Mesenteric fat pad (tissue), 1 donor: ENCODE results near the gene UHRF2. TPM values are rescaled to one million over a fixed set of nuclear protein-coding genes. Genes with fewer than 3 reads are reported as not detected.
"Not testable (repeated sequence)": the region's sequence is repeated elsewhere in the genome, so short reads cannot be mapped to it uniquely, and the experiment has no call there.

Source experiments
- DNase-seq: peaks from one replicate; pipeline ENCODE4 v3.0.0-alpha.2; 2020; ENCODE audit warnings: low spot score
- total RNA-seq: library from RNA; stranded (reverse); fragmentation: NEBNext Ultra II Directional; extraction: Animal tissue kit (Norgen Biotek cat#: 25700); gene quantifications from one replicate; pipeline ENCODE4 v1.2.1, GENCODE V29; 2021
- donor health status: DM: yes; HTN: yes; CAD: no.

The UHRF2 gene
- total RNA-seq, 1 donor from 2014 or later = 33.6 TPM

DNA sequence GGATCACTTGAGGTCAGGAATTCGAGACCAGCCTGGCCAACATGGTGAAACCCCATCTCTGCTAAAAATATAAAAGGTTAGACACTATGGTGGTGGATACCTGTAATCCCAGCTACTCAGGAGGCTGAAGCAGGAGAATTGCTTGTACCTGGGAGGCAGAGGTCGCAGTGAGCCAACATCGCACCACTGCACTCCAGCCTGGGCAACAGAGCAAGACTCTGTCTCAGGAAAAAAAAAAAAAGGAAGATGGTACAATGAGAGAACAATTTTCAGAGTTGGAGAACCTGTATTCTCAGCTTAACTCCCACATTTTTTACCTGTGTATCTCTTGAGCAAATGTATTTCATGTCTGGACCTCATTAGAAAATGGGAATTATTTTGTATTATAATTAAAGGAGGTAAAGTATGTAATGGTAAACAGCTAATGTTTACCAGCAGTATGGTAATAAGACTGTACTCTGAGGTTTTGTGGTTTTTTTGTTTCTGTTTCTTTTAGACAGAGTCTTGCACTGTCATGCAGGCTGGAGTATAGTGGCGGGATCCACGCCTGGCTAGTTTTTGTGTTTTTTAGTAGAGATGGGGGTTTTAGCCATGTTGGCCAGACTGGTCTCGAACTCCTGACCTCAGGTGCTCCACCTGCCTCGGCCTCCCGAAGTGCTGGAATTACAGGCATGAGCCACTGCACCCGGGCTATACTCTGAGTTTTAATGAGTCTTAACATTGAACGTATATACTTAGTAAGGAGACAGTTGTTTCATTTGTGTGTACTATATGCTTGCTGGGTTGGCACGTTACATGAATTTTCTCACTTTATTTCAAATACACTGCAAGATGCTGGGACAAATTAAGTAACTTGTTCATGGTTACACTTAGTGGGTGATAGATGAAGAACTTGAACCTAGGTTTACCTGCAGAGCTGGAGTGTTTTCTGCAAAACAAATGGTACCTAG is 16.2 kb downstream of the UHRF2 start:
- DNase-seq = no peak

DNA sequence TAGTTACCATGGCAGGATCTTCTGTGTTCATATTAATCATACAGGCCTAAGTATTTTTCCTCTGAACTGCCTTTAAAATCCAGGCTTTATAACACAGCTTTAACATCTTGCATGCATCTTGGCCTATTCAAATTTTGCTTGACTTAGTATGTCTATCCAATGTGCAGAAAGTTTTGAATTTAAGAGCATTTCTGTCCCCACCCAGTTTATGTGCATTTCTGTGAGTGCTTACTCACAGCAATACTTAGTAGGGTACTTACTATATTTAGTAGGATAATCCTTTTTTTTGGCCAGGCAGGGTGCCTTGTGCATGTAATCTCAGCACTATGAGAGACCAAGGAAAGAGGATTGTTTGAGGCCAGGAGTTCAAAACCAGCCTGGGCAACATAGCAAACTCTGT is 18.0 kb downstream of the UHRF2 start:
- no peak for DNase-seq

DNA sequence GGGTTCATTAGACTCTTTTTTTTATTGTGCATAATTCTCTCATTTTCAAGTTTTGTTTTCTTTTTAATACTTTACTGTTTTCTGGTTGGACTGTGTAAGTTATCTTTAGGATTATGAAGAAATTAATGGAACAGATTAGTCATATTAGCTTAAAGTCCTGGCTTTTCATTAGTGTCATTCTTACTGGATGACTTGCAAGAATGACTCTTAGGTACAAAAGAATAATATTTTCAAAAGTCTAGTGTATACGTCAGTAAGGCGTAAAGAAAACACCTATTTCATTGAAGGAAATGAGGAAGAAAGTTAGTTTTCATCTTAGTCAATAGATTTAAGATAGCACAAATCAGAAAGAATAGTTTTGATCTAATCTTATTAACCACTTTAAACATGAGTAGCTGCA is 20.4 kb downstream of the UHRF2 start:
- DNase-seq = no peak

DNA sequence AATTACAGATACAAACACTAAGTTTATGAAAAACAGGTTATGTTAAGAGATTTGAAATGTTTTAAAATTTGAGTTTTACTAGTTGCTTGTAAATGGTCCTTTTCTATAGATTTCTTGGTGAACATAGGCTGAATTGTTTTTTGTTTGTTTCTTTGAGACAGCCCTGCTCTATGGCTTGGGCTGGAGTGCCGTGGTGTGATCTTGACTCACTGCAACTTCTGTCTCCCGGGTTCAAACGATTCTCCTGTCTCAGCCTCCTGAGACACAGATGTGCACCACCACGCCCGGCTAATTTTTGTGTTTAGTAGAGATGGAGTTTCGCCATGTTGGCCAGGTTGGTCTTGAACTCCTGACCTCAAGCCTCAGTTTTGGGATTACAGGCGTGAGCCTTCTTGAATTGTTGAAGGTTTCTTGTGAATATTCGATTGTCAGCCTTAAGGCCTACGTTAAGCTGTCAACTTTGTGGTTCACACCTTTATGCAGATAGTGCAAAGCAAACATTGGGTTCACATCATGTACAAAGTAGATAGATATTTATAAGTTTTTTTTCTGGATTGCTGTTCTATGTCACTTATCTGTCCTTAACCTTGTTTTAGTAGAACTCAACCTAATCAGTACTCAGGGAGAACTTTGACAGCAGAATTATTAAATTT is 26.2 kb downstream of the UHRF2 start:
- no peak for DNase-seq

DNA sequence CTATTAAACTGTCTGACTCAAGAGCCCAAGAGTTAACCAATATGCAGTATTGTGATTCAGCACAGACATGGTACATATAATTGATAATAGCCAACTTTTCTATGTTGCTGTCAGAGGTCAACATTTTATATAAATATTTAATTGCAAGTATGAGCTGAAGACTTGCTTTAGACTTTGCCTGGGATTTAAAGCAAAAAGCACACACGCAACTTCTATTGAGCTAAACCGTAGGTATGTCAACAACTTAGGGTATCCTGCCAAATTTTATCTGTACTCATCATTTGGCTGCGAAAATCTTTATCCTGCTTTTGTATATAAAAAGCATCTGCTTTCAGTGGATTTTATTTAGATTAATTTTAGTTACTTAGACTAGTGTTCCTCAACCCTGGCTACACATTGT is 27.4 kb downstream of the UHRF2 start:
- no peak for DNase-seq

DNA sequence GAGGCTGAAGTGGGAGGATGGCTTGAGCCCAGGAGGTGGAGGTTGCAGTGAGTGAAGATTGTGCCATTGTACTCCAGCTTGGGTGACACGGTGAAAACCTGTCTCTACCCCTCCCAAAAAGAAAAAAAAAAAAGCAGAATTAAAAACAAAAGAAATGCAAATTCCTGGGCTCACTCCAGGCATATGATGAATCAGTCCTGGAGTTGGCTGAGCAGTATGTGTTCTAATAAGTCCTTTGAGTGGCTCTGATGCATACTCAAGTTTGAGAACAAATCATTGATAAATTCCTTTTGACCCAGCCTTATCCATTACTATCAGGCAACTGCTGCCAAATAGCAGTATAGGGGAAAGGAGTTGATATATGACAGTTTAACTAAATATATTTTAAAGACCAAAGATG is 28.3 kb downstream of the UHRF2 start:
- DNase-seq = no peak

DNA sequence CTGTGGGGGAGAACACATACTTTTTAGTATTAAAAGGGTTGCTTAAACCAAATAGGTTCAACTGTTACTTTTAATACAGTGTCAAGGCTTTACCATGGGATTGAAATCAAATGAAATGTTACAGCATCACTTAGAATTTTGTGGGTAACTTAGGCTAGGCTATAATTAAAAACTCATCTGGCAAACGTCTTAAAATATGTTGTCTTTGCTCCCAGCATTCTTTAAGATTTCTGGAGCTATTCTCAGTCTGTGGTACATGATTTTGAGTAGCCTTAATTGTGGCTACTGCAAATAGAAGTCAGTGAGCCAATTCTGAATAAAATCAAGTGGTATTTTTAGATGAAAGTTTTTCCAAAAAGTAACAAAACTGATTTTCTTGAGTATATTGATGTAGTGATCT is 30.7 kb downstream of the UHRF2 start:
- no peak for DNase-seq

DNA sequence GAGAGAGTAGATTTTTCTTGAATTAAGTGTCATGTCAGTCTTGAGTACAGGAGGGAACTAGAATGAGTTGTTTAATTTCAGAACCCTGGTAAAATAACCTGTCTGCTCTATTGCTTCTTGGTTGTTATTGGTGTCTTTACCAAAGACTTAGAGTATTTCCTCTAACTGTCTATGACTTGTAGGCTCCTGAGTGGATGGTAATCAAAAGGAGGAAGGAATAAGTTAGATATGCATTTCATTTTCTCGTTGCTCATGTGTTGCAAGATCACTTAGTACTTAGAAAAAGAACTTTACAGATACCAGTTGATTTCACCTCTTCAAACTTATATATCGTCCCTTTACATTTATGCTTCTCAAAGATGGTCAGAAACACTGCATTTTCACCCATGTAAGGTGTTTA is 31.1 kb downstream of the UHRF2 start:
- DNase-seq = no peak

DNA sequence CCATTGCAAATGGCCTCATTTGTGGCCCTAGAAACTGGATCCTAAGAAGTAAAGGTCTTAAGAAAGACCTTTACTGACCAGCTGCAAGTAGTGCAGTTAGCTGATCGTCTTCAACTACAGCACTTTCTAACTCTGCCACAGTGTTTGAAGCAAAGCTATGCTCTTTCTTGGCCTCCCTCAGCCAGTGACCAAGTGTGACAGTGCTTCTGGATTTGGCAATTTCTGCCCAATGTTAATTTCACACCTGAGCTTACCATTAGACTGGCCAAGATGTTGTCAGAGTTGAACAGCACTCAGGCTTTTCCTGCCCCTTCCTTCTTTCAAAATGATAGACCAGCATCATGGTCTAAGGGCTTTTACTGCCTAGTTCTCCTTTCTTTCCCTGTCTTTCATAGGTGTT is 36.1 kb downstream of the UHRF2 start:
- no peak for DNase-seq

DNA sequence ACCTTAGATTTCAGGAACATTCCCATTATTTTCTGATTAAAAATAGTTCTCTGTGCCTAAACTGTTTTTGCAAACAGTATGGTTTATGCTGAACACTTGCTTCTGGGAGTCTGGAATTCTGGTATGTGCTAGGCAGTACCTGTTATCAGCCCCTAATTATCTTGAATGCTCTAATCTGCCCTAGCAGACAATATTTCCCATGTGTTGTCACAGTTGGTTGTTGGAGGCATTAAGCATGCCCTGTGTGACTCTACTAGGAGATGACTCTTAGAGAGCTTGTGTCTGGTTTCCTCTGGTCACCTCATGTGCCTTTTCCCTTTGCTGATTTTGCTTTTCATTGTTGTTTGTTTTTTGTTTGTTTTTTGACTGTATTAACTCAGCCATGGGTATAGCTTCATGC is 36.6 kb downstream of the UHRF2 start:
- DNase-seq = no peak

DNA sequence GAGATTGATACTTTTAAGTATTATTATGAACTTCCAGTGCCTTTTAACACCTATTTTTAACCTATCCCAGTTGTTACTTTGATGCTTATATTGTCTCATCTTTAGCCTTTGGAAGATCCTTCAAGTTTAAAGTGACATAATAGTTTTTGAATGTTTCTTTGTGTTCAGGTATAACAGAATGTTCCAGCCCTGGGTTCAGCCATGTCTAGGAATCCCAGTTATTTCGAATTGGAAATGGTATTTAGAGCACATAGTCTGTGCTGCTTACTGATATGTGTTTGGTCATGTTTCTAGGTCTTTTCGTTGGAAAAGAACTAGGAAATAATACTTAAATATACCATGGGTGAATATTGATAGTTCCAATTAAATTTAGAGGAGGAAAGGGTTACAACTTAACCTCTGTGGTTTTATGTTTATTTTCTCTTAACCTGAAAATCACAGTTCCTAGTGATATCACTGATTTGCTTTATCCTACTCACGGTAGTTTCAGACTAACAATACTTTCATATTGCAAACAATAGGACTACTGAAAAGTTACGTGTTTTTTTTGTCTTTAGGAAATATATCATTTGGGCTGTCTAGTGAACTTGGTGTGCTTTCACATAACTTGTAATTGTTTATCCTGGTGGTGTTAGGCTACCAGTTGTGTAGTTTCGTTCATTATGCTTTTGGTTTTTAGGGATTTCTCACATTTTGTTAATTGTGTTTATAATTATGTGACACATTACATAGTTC is 37.8 kb downstream of the UHRF2 start:
- DNase-seq = no peak

DNA sequence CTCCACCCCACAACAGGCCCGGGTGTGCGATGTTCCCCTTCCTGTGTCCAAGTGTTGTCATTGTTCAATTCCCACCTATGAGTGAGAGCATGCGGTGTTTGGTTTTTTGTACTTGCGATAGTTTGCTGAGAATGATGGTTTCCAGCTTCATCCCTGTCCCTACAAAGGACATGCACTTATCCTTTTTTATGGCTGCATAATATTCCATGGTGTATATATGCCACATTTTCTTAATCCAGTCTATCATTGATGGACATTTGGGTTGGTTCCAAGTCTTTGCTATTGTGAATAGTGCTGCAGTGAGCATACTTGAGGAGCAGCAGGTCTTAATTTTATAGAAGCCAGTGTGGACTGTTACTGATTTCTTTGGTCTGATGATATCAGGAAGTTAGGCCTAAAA is 42.3 kb downstream of the UHRF2 start:
- not testable (repeated sequence) for DNase-seq

DNA sequence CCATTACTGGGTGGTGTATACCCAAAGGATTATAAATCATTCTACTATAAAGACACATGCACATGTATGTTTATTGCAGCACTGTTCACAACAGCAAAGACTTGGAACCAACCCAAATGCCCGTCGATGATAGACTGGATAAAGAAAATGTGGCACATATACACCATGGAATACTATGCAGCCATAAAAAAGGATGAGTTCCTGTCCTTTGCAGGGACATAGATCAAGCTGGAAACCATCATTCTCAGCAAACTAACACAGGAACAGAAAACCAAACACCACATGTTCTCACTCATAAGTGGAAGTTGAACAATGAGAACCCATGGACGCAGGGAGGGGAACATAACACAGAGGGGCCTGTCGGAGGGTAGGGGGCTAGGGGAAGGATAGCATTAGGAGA is 45.7 kb downstream of the UHRF2 start:
- not testable (repeated sequence) for DNase-seq

DNA sequence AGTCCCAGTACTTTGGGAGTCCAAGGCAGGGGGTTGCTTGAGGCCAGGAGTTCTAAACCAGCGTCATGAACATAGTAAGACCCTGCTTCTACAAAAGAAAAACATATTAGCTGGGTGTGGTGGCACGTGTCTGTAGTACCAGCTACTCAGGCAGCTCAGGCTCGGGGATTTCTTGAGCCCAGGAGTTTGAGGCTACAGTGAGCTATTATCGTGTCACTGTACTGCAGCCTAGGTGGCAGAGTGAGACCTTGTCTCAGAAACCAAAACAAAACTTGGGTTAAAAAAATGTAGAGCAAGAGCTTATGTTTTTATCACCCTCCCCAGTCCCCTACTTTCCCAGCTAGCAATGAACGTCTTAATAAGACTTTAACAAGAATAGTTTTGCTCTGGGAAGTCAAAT is 46.7 kb downstream of the UHRF2 start:
- DNase-seq = no peak

DNA sequence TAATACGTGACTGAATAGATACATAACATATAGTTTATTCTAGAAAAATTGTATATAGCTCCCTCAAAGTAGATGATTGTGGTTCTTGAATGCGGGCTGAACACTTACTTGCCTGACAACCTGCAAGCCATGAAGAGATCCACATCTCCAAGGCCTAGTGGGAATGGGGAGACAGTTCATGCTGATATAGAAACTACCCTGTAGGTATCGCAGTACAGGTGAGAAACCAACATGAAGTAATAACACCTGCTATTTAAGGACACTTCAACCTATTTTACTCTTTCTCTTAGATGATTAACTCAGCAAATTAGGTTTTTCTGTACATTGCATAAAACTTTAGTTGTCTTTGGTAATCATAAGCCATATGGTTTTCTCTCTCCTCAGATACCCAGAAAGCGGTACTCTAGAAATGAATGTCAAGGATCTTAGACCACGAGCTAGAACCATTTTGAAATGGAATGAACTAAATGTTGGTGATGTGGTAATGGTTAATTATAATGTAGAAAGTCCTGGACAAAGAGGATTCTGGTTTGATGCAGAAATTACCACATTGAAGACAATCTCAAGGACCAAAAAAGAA is 47.3 kb downstream of the UHRF2 start:
- no peak for DNase-seq

DNA sequence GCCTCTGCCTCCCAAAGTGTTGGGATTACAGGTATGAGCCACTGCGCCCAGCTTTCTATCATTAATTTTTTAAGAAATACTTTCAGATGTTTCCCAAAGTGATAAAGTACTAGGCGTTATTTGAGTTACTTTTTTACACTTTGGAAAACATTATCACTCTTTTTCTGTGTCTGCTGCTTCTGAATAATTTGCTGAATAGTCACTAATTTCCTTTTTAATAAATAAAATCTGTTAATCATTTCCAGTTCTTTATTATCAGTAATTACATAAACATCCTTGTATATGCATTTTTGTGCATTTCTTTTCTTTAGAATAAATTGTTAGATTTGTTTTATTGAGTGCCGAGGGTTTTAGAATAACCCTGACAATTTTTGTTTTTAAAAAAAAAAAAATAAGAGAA is 48.6 kb downstream of the UHRF2 start:
- DNase-seq = no peak

DNA sequence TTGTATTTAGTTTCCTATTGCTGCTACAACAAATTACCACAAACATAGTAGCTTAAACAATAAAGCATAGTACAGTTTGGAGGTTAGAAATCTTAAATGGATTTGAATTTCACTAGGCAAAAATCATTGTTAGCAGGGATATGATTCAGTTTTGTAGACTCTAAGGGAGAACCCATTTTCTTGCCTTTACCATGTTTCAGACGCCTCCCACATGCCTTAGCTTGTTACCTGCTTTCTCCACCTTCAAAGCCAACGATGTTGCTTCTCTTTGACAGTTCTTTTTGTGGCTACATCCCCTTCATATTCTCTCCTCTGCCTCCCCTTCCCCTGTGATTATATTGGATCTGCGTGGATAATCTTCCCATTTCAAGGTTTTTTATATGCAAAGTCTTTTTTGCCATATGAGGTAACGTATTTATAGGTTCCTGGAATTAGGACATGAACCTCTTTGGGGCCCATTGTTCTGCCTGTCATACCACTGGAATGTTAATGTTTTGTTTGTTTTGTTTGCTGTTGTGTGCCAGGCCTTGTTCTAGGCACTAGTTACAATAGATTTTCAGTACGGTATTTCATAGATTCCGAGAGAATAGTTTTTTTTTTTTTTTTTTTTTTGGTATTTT is 54.1 kb downstream of the UHRF2 start:
- no peak for DNase-seq

DNA sequence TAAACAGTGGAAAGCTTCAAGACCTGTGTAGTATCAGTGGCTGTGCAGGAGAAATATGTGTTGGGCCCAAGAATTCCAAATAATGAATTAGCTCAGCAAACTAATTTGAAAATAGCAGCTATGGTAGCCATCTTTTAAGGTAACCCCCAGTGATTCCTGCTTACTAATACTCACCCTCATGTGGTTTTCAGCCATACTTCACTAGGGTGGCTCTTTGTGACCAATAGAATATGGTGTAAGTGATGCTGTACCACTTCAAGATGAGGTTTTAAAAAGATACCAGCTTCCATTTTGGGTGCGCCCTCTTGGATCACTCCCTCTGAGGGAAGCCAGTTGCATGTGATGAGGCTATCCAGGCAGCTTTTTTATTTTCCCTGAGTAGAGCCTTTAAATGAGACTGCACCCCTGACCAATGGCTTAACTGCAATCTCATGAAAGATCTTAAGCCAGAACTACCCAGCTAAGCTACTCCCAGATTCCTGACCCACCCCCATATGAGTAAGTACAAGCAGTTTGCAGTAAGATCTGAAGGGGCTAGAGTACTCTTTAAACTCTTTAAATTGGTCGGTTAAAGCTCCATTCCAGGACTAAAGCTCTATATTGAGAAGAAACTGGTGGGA is 58.3 kb downstream of the UHRF2 start:
- DNase-seq = no peak

DNA sequence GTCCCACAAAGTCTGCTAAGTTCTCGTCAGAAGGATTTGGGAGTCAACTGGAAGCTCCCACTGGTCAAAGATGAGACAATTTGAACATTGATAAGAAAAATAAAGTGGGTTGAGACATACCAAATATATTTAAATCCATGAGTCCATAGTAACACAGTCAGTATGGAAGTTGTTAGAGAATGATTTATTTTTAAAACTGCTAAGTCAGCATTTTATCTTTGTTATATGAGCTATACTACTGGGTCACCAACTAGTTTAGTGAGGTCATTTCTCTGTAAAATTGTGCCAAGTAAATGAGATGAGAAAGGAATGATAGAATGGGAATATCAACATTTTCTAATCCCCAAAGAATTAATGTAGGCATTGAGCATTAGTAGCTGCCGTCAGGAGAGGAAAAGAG is 60.2 kb downstream of the UHRF2 start:
- DNase-seq = no peak

DNA sequence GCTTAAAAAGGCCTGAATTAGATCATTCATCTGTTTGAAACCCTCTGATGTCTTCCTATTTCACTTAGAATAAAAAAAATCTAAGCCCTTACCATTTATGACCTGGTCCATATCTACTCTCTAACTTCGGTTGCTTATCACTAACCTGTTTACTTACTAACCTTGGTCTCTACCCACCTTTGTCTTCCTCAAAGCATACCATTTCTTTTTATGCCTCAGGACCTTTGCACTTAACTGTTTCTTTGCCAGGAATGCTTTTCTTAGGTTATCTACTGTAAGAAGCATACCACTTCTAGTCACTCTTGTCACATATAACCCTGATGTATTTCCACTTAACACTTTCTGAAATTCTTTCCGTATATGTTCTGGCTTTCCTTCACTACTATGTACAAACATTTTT is 67.0 kb downstream of the UHRF2 start:
- DNase-seq = no peak

DNA sequence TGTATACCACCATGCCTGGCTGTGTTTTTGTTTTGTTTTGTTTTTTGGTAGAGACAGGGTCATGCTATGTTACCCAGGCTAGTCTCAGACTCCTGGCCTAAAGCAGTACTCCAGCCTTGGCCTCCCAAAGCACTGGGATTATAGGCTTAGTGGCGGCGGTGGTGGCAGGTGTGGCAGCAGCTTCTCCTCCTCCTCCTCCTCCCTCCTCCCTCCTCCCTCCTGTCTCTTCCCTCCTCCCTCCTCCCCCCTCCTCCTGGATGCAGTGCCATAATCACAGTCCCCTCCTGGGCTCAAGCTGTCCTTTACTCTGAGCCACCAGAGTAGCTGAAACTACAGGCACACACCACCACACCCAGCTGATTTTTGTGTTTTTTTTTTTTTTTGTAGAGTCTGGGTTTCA is 71.2 kb downstream of the UHRF2 start:
- DNase-seq = no peak
